IPS-NIHi7 (cell line): ENCODE results near the gene OTUD5.
A peak's percentile ranks its signal among the peaks of the same experiment; 100 is the strongest.
"Not testable (repeated sequence)": the region's sequence is repeated elsewhere in the genome, so short reads cannot be mapped to it uniquely, and the experiment has no call there.

ENCODE experiments used
- DNase-seq: peaks from one replicate; pipeline ENCODE4 v3.0.0; 2012; ENCODE audit warnings: mixed read lengths; ENCODE audit errors: extremely low spot score

OTUD5 gene

DNA sequence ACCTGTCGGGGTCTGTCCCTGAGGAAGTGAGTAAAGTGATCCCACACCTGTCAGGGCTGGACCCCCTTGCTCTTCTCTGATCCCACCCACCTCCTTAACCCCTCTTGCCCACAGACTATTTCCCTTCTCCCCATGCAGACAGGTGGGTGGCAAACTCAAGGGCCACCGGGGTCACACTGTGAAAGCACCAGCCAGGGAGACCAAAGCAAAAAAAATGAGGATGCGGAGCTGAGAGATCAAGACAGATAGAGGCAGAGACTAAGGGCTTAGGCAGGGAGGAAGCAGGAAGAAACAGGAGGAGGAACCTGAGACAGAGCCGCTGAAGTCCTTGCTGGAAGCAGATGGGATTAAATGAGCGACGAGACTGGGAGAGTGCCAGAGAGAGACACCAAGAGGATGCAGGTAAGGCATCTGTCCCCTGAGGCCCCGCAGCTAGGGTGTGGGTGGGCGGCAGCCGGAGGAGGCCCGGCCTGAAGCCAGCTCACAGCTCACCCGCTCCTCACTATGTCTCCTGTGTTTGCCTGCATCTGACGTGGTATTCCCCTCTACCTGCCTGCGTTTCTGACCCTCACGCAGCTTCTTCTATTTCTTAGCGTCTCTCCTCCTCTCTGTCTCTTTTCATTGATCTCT is 67.0 kb downstream of the OTUD5 start:
- DNase-seq: peak; percentile 20

DNA sequence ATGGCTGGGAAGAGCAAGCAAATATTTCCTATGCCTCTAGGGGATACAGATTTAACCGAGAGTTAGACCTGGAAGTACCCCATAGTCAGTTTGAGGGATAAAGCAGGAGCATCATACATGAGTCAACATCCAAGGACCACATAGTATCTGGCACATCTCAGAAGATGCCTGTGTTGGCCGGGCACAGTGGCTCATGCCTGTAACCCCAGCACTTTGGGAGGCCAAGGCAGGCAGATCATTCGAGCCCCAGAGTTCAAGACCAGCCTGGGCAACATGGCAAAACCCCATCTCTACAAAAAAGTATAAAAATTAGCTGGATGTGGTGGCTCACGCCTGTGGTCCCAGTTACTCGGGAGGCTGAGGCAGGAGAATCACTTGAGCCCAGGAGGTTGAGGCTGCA is 70.8 kb downstream of the OTUD5 start:
- DNase-seq: not testable (repeated sequence)

DNA sequence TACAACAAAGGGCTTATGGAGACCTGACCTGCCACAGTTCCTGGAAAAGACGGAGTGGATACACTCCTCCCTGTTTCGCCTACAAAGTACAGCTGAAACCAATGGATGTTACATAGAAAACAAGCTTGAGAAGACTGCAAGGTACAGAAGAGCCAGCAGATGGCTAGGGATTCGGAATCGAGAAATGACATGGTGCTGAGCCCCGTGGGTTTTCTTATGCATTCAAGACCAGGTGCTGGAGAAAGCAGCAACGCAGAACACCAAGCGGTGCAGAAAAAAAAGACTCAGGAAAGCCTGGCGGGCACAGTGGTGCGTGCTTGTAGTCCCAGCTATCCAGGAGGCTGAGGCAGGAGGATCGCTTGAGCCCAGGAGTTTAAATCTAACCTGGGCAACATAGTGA is 73.7 kb downstream of the OTUD5 start:
- no peak for DNase-seq

DNA sequence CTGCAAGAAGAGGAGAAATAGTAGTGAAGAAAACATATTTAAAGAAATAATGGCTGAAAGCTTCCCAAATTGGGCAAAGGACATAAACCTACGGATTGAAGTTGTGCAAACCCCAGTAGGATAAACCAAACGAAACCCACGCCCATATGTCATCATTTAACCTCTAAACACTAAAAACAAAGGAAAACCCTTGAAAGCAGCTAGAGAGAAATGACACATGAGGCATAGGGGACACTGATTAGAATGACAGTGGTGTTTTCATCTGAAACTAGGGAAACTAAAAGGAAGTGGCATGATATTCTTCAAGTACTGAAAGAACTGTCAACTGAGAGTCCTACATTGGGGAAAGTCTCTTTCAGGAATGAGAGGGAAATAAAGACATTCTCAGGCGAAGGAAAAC is 80.5 kb downstream of the OTUD5 start:
- not testable (repeated sequence) for DNase-seq
